GM23338 (cell line): Measurements from ENCODE around the gene DNAJC6. TPM values are rescaled to one million over a fixed set of nuclear protein-coding genes. Genes with fewer than 3 reads are reported as not detected.

Experiments
- ATAC-seq: fragments of 200-7000 bp; cut with Tn5 transposase; 3 replicates; pipeline ENCODE4 v1.9.1; 2020
- DNase-seq: peaks from one replicate; pipeline ENCODE4 v3.0.0-alpha.2; 2015; ENCODE audit warnings: low spot score
- H2AFZ ChIP-seq: fragments of 200-600 bp; sonication (generic); 2 replicates; pipeline ENCODE4 v1.8.0; 2016; ENCODE audit warnings: antibody characterized with exemption, mild to moderate bottlenecking, moderate library complexity
- H3F3A ChIP-seq: fragments of 200-600 bp; sonication (generic); replicated peaks from 2 replicates; pipeline ENCODE4 v1.8.0; 2017; ENCODE audit warnings: antibody characterized with exemption, mixed run types, low read depth
- H3K27ac ChIP-seq: fragments of 200-600 bp; sonication (generic); 2 replicates; pipeline ENCODE4 v1.6.1; 2016; ENCODE audit warnings: low read depth
- H3K27me3 ChIP-seq: fragments of 200-600 bp; sonication (generic); 2 replicates; pipeline ENCODE4 v1.8.0; 2016; ENCODE audit warnings: mild to moderate bottlenecking, mixed run types, moderate library complexity; ENCODE audit not compliant: insufficient read depth
- H3K36me3 ChIP-seq: fragments of 200-600 bp; sonication (generic); 2 replicates; pipeline ENCODE4 v1.8.0; 2016; ENCODE audit warnings: mild to moderate bottlenecking; ENCODE audit not compliant: insufficient read depth
- H3K4me1 ChIP-seq: fragments of 200-600 bp; sonication (generic); 2 replicates; pipeline ENCODE4 v1.8.0; 2016; ENCODE audit warnings: mild to moderate bottlenecking, moderate library complexity; ENCODE audit not compliant: insufficient read depth
- H3K4me2 ChIP-seq: fragments of 200-600 bp; sonication (generic); 2 replicates; pipeline ENCODE4 v1.7.1; 2017; ENCODE audit warnings: mixed run types
- H3K4me3 ChIP-seq: fragments of 200-600 bp; sonication (generic); 2 replicates; pipeline ENCODE4 v1.6.1; 2016; ENCODE audit warnings: mixed run types
- H3K79me2 ChIP-seq: fragments of 200-600 bp; sonication (generic); replicated peaks from 2 replicates; pipeline ENCODE4 v1.8.0; 2017; ENCODE audit warnings: mild to moderate bottlenecking; ENCODE audit not compliant: insufficient read depth
- H3K9me2 ChIP-seq: fragments of 200-600 bp; sonication (generic); 2 replicates; pipeline ENCODE4 v1.8.0; 2017; ENCODE audit not compliant: insufficient read depth
- H4K20me1 ChIP-seq: fragments of 200-600 bp; sonication (generic); replicated peaks from 2 replicates; pipeline ENCODE4 v1.8.0; 2017; ENCODE audit warnings: mild to moderate bottlenecking; ENCODE audit not compliant: insufficient read depth
- H3K27ac Mint-ChIP-seq: 2 replicates; pipeline ENCODE4 v1.8.0; 2020; ENCODE audit warnings: inconsistent platforms, mild to moderate bottlenecking, moderate library complexity, mixed read lengths
- H3K27me3 Mint-ChIP-seq: 3 replicates; pipeline ENCODE4 v1.8.0; 2022; ENCODE audit warnings: low read depth, mild to moderate bottlenecking, moderate library complexity, mixed read lengths, inconsistent platforms; ENCODE audit not compliant: insufficient read depth, poor library complexity
- H3K36me3 Mint-ChIP-seq: 3 replicates; pipeline ENCODE4 v1.8.0; 2021; ENCODE audit warnings: low read depth, mild to moderate bottlenecking, inconsistent platforms, moderate library complexity, mixed read lengths
- H3K4me1 Mint-ChIP-seq: 3 replicates; pipeline ENCODE4 v1.8.0; 2020; ENCODE audit warnings: mild to moderate bottlenecking, inconsistent platforms, mixed read lengths
- H3K4me3 Mint-ChIP-seq: 3 replicates; pipeline ENCODE4 v1.8.0; 2021; ENCODE audit warnings: moderate library complexity, mild to moderate bottlenecking, inconsistent platforms, mixed read lengths
- H3K9me3 Mint-ChIP-seq: 3 replicates; pipeline ENCODE4 v1.8.0; 2020; ENCODE audit warnings: moderate library complexity, mild to moderate bottlenecking, inconsistent platforms, mixed read lengths
- CREB1 ChIP-seq: fragments of 250-450 bp; sonication (Bioruptor Pico); IDR thresholded peaks from 2 replicates; pipeline ENCODE4 v1.5.0; 2020; ENCODE audit warnings: low read depth, mild to moderate bottlenecking, moderate library complexity
- EZH2 ChIP-seq: fragments of 200-600 bp; sonication (generic); IDR thresholded peaks from one replicate; pipeline ENCODE4 v1.8.0; 2017; ENCODE audit warnings: antibody characterized with exemption, mild to moderate bottlenecking, low read depth; ENCODE audit not compliant: unreplicated experiment
- JUNB ChIP-seq: IDR thresholded peaks from one replicate; pipeline ENCODE4 v1.6.1; 2016; ENCODE audit warnings: antibody characterized with exemption; ENCODE audit not compliant: unreplicated experiment
- NANOG ChIP-seq: IDR thresholded peaks from 2 replicates; pipeline ENCODE4 v1.6.1; 2016; ENCODE audit warnings: antibody characterized with exemption, borderline replicate concordance
- POLR2AphosphoS5 ChIP-seq: IDR thresholded peaks from 2 replicates; pipeline ENCODE4 v1.6.1; 2016; ENCODE audit warnings: antibody characterized with exemption, low read depth
- STAT1 ChIP-seq: IDR thresholded peaks from one replicate; pipeline ENCODE4 v1.6.1; 2016; ENCODE audit warnings: antibody characterized with exemption; ENCODE audit not compliant: unreplicated experiment
- ZNF114 ChIP-seq: fragments of 250-450 bp; sonication (Bioruptor Pico); IDR thresholded peaks from 2 replicates; pipeline ENCODE4 v1.5.0; 2020; ENCODE audit warnings: mild to moderate bottlenecking, moderate library complexity
- ZNF331 ChIP-seq: fragments of 250-450 bp; sonication (Bioruptor Pico); IDR thresholded peaks from 2 replicates; pipeline ENCODE4 v1.5.0; 2020; ENCODE audit warnings: low read depth, mild to moderate bottlenecking, moderate library complexity
- polyA plus RNA-seq: library from polyadenylated mRNA; unstranded; fragments of >200 nt; fragmentation: Nextera tagmentation; extraction: Ambion mirVana; gene quantifications from 2 replicates; pipeline ENCODE4 v1.2.1, GENCODE V29; 2016
- total RNA-seq: library from RNA; depleted of rRNA; stranded (reverse); fragments of >200 nt; shearing (Covaris generic); gene quantifications from 2 replicates; pipeline ENCODE4 v1.2.3, GENCODE V29; 2014
- TF ChIP-seq, protein P1 (sequence below), 2 experiments: fragments of 200-600 bp in 1 of 2; sonication (generic) in 1 of 2; conservative IDR thresholded peaks; 2 replicates each; pipeline versions ENCODE4 v1.5.1 to v1.6.1; 2016 to 2017; ENCODE audit warnings: antibody characterized with exemption in 2 of 2, low read depth in 2 of 2, mild to moderate bottlenecking in 2 of 2, moderate library complexity in 1 of 2
- TF ChIP-seq, protein P2 (sequence below): IDR thresholded peaks from 2 replicates; pipeline ENCODE4 v1.6.1; 2016; ENCODE audit warnings: antibody characterized with exemption

Gene DNAJC6
- total and polyA plus RNA-seq, 2 experiments from 2014 or later: 2.4 to 7.4 TPM

DNA sequence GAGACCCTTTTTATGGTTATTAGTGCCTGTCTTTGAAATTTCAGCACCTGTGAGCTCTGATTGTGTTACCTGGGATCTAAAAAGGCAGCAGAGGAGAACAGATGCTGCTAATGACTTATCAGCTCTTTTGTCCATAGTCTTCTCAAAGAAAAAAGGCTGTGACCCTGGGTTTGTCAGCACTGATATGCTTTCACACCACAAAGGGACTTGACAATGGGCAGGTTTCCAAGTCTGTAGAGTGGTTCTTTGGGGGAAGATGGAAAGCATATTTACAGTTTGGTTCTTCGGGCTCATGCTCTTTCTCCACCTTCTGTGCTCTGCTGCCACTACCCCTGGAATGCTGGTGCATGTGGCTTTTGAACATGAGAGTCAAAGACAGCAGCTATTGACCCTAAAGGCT lies 32.0 kb downstream of the DNAJC6 start:
- Histone ChIP-seq H3K4me3 (no peak overlapping the region), H3K4me1 (no peaks in the 10 kb centered on the region), H3K27me3 (no peaks in the 10 kb centered on the region), H3K36me3 (no peaks in the 10 kb centered on the region), H3K27ac (no peak overlapping the region), H4K20me1 (no peaks in the 10 kb centered on the region), H2AFZ (no peak overlapping the region), H3K4me2 (no peak overlapping the region), H3K79me2 (no peaks in the 10 kb centered on the region), H3F3A (no peaks in the 10 kb centered on the region), H3K9me2 (no peaks in the 10 kb centered on the region)
- ATAC-seq (no peak), DNase-seq (no peak)
- Mint-ChIP-seq H3K27ac (no peak overlapping the region), H3K4me1 (no peaks in the 10 kb centered on the region; the same call in 2 of the 3 replicates), H3K4me3 (no peak overlapping the region), H3K27me3 (no peaks in the 10 kb centered on the region), H3K9me3 (no peaks in the 10 kb centered on the region), H3K36me3 (no peaks in the 10 kb centered on the region)
- TF ChIP-seq ZNF114 (no peak), CREB1 (no peak), NANOG (no peak), STAT1 (no peak), ZNF331 (CRISPR knock-in tag) (no peak), EZH2 (no peak), JUNB (no peak), POLR2AphosphoS5 (no peak)
- TF ChIP-seq, protein P1, sequence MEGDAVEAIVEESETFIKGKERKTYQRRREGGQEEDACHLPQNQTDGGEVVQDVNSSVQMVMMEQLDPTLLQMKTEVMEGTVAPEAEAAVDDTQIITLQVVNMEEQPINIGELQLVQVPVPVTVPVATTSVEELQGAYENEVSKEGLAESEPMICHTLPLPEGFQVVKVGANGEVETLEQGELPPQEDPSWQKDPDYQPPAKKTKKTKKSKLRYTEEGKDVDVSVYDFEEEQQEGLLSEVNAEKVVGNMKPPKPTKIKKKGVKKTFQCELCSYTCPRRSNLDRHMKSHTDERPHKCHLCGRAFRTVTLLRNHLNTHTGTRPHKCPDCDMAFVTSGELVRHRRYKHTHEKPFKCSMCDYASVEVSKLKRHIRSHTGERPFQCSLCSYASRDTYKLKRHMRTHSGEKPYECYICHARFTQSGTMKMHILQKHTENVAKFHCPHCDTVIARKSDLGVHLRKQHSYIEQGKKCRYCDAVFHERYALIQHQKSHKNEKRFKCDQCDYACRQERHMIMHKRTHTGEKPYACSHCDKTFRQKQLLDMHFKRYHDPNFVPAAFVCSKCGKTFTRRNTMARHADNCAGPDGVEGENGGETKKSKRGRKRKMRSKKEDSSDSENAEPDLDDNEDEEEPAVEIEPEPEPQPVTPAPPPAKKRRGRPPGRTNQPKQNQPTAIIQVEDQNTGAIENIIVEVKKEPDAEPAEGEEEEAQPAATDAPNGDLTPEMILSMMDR (conservative IDR thresholded peaks at IDR 0.05; ENCODE audit: low read depth in 2 of 2): no peak

GRCh38 chr1:65343286-65343685 lies 33.9 kb downstream of the DNAJC6 start:
- Mint-ChIP-seq H3K4me1 (no peaks in the 10 kb centered on the region; the same call in 2 of the 3 replicates), H3K27ac (no peak overlapping the region), H3K27me3 (no peaks in the 10 kb centered on the region), H3K36me3 (no peaks in the 10 kb centered on the region), H3K4me3 (no peak overlapping the region), H3K9me3 (no peaks in the 10 kb centered on the region)
- no peaks in the 10 kb centered on the region for H3K27me3 ChIP-seq
- H3K36me3 ChIP-seq: no peaks in the 10 kb centered on the region
- ATAC-seq (no peak), DNase-seq (no peak)
- H3F3A ChIP-seq: no peaks in the 10 kb centered on the region
- H3K4me3 ChIP-seq: no peak overlapping the region
- H4K20me1 ChIP-seq: no peaks in the 10 kb centered on the region
- H3K79me2 ChIP-seq: no peaks in the 10 kb centered on the region
- H3K4me2 ChIP-seq: no peak overlapping the region
- no peaks in the 10 kb centered on the region for H3K9me2 ChIP-seq
- no peak overlapping the region for H3K27ac ChIP-seq
- TF ChIP-seq, protein P2, sequence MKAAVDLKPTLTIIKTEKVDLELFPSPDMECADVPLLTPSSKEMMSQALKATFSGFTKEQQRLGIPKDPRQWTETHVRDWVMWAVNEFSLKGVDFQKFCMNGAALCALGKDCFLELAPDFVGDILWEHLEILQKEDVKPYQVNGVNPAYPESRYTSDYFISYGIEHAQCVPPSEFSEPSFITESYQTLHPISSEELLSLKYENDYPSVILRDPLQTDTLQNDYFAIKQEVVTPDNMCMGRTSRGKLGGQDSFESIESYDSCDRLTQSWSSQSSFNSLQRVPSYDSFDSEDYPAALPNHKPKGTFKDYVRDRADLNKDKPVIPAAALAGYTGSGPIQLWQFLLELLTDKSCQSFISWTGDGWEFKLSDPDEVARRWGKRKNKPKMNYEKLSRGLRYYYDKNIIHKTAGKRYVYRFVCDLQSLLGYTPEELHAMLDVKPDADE: no peak
- no peak for TF ChIP-seq ZNF114
- no peak overlapping the region for H2AFZ ChIP-seq
- H3K4me1 ChIP-seq: no peaks in the 10 kb centered on the region
